GM21737 (cell line): ENCODE measurements around the gene TEX2.

ENCODE experiments used
- ATAC-seq: cut with Tn5 transposase; IDR thresholded peaks from one replicate; pipeline ENCODE4 v1.9.1; 2021; ENCODE audit warnings: mild to moderate bottlenecking, moderate library complexity; ENCODE audit not compliant: unreplicated experiment

Gene TEX2

GRCh38 chr17:64270885-64271284 is 7.8 kb upstream of the TEX2 start:
- no peak for ATAC-seq

DNA sequence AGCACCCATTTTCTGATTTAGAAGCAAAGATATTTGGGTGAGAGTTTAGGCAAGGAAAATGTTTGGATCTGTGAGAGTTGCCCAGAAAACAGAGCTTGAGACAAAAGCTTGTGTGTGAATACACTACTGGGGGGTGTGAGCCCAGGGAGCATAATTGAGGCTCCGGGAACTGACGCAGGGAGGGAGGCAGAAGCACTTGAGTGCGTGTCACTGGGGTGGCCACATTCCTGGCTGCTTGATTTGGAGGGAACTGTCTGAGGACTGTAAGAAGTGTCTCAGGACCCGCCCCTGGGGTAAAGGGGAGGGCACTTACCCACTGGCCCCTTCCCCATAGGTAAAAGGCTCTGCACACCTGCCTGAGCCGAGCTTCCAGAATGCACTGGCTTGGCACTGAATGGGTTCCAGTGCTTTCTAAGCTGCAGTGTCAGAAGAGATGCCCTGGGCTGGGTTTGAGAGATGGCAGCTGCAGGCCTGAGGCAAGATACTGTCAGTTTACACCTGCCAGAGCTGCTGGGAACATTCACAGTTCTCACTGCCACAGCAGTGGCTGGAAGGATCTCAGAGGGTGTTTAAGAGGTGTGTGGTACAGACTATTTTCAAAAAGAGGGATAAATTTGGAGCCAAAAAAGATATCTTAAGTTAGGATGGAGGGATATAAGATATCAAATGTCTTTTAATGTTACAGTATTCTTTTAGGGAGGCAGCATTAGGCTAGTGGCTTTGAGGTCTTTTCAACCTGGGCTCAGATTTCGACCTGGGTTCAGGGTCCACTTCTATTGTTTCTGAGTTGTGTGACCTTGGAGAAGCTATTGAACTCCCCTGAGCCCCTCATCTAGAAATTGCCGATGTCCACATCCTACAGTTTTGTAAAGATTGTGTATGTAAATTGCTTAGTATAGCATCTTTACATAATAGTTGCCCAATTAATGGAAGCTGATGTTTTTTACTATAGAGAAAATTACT is 6.9 kb upstream of the TEX2 start:
- ATAC-seq: no peak

DNA sequence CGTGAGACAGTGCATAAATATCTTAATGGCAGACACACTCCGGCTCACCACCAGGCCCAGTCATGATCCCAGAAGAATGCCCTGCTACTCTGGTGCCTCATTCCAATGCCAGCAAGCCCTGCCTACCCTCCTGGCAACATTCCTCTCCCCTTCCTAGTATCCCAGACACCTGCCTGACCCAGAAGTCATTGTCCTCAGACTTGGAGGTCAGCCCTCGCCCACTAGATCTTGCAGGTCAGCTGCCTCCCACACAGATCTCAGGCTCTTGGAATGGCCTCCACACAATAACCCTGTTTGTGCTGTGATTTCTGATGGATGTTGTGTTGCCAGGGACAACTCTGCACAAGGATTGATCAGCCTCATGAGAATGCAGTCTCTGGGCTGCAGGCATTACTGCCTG is 1.8 kb upstream of the TEX2 start:
- no peak for ATAC-seq

- peak; percentile 21 for ATAC-seq
Measured at GRCh38 chr17:64262198-64262999, 661 bp downstream of the TEX2 start.

DNA sequence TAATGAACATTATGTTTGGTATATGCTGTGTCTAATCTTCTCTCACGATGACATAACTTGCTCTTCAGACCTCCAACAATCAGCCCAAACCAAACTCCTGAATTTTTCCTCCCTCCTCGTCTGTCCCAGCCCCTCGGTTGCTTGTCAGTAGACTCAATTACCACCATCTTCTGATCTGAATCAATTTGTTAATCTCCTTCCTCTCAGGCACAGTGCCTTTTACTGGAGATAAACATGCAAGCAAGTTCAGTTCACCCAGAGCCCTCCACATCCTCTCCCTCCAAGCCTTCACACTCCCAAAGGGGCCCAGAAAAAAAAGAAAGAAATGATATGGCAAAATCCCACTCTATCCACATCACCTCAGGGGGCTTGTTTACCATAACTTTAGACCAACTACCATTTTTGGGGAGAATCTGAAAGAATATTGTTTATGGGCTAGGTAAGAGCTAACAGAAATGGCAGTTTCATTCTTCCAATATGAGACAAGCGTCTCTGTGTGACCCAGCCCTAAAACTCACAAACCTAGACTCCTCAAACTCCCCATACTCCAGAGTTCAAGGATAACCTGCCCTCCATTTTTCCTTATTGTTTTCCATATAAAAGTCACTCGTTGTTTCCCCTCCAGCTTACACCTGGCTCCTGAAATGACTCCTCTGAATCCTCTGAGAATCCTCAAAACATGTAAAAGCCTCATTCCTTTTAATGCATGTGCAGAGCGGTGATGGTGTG is 1.5 kb downstream of the TEX2 start:
- no peak for ATAC-seq

- no peak for ATAC-seq
Measured at GRCh38 chr17:64260886-64261285, 2.2 kb downstream of the TEX2 start.

DNA sequence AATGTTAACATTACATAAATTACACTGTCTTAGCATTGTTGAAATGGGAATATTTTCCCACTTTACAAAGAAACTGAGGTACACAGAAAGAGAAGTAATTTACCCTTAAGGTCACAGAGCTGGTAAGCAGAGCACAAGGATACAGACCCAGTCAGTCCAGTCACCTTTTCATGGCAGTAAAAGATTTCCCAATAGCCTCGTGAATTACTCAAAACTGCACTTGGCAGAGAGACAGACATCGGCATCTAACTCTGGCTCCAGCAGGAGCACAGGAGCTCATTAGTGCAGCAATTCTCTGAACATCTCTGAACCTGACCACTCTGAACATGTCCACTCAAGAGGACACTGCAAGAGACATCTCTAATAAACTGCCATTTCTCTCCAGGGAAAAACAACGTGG is 3.1 kb downstream of the TEX2 start:
- no peak for ATAC-seq

- no peak for ATAC-seq
Measured at GRCh38 chr17:64259426-64259825, 3.6 kb downstream of the TEX2 start.

DNA sequence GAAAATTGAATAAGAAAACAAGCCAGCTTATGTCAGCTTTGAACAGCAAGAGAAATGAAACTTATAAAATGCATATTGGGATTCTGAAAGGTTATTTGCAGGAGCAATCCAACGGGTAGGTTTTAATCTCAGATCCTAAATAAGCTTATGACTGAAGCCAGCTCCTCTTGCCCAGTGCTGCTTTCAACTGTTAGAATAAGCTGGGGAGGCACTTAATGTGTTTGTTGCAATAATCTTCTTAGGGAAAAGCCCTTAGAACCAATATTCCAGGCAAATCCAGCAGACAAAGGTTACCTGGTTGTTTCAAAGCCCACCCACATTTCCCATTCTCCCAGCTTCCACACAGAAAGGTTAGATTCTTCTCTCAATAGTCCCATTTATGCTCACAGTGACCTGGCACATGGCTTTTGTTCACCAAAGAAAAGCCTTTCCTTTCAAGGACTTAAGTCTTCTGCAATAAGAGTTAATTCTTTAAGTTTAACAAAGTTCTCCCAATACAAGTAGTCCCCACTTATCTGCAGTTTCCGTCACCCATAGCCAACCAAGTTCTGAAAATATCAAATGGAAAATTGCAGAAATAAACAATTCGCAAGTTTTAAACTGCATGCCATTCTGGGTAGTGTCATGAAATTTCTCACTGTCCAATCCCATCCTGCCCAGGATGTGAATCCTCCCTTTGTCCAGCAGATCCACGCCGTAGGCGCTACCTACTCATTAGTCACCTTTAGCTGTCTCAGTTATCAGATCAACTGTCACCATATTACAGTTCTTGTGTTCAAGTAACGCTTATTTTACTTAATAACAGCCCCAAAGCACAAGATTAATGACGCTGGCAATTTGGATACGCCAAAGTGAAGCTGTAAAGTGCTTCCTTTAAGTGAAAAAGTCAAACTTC is 5.9 kb downstream of the TEX2 start:
- no peak for ATAC-seq

DNA sequence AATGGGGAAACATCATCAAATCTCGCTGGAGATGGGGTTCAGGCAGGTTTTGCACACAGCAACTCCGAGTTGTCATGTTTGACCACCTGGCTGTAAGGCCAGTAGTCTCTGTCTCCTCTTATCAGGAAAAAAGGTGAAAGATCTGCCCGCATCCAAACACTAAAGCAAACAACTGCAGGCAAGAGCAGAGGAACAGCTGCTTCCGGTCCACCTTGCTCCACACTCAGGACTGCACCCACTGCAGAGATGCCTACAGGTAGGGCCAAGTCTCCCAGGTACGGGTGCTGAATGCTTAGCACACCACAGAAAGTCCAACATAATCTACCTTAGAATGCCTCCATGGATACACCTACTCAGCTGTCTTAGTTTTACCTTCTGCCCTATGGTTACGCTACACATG is 7.3 kb downstream of the TEX2 start:
- no peak for ATAC-seq

GRCh38 chr17:64254755-64255154 is 8.3 kb downstream of the TEX2 start:
- ATAC-seq: no peak

DNA sequence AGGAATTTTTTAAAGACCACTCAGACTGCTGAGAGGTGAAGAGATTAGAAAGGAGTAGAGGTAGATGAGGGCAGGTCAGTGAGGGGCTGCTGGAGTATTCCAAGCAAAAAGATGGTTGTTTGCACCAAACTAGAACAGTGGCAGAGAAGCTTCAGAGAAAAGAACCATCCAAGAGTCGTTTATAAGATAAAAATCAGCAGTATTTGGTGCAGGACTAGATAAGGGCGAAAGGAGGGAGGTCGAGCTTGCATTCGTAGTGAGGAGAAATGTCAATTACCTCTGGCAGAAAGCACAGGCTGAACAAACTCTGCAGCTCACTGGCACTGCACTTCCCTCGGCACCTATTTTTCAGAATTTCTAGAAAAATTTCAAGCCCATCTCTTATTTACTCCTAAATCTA is 9.6 kb downstream of the TEX2 start:
- no peak for ATAC-seq

DNA sequence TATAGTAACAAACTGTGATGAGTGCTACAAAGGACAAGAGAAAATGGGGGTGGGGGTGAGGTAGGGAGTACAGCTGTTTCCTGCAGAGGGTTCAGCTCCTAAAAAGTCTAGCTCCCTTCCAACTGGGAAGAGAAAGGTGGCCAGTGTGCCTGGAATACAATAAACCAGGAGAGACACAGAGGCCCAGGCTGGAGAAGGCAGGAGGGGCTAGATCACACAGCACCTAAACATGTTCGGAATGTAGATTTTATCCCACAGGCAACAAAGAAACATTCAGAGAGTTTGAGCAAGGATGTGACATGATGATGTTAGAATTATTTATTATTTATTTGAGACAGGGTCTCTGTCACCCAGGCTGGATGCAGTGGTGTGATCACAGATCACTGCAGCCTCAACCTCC is 10.2 kb downstream of the TEX2 start:
- no peak for ATAC-seq

DNA sequence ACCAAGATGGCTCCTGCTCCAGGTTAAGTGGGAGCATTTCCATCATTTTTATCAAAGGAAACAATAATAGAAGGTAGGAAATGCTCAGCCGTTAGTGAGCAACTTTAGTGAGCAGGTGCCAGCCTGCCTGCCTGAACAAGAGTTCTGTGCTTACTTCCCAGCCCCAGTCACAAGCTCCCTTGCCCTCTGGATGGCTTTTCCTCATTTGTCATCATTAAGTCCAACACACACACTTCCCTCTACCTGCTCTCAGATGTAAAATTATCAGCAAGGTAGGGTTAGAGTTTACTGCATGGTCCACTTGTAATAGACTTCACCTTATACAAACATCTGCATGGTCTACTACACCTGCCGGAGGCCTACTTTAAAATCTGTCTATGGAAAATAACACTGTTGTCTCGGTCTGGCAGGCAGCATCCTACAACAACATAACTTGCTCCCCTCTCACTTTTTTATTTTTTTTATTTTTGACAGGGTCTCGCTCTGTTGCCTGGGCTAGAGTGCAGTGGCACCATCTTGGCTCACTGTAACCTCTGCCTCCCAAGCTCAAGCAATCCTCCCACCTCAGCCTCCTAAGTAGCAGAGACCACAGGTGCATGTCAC is 12.7 kb downstream of the TEX2 start:
- ATAC-seq: no peak

DNA sequence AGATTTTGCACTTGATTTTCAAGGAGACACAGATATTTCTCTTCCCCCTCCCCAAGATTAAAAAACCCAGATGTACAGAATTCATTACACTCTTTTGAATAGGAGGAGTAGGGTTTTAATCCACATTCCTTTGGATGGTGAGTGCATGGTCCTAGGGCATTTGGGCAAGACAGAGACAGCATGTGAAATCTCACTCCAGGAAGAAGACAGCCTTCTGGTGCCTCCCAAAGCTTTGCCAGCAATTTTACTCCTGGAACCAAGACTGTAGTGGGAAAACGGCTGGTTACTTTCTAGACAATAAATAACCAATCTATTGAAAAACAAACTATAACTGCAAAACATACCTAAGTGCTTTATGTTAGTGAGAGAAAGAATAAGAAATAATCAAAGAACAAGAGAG is 15.2 kb downstream of the TEX2 start:
- ATAC-seq: no peak

GRCh38 chr17:64245218-64246145 is 17.6 kb downstream of the TEX2 start:
- no peak for ATAC-seq

GRCh38 chr17:64244165-64244564 is 18.9 kb downstream of the TEX2 start:
- ATAC-seq: no peak

DNA sequence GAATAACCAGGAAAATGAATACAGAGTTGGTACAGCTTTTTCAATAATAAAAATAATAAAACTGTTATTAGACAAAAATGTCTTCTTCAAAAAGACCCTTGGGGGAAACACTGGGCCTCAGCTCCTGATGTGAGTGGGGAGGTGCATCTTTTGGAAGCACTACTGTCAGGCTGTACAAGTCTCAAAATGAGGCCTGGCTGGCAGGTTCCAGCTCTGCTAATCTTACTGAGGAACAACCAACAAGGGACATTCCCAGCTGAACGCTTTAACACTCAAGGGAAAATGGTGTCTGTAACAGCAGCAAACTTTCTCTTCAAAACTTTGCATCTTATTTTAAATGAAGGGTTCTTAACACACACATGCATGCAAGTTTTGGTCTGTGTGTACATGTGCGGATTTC is 19.7 kb downstream of the TEX2 start:
- ATAC-seq: no peak

DNA sequence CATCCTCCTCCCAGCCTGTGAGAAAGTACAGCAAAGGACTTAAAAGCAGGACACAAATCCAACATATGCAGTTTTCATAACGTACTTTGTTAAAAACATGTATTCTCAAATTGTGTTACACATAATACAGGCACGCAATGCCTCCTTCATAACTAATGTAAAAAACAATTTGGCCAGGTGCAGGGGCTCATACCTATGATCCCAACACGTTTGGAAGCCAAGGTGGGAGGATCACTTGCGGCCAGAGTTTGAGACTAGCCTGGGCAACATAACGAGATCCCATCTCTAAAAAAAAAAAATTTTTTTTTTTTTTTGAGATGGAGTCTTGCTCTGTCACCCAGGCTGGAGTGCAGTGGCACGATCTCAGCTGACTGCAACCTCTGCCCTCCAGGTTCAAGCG is 20.4 kb downstream of the TEX2 start:
- ATAC-seq: no peak
